K562 (cell line): ENCODE measurements around the gene FBXW8. TPM values are rescaled to one million over a fixed set of nuclear protein-coding genes. Genes with fewer than 3 reads are reported as not detected.

ENCODE experiments used
- ATAC-seq: fragments of 200-7000 bp; cut with Tn5 transposase; 3 replicates; pipeline ENCODE4 v1.9.1; 2020; ENCODE audit warnings: moderate library complexity
- BruUV-seq: library from RNA; stranded (reverse); fragments of 400-500 nt; replicated peaks from 2 replicates; lab custom pipeline; 2021; lab: Mats Ljungman, UMichigan
- CTCF ChIA-PET: fragments of 300-600 bp; formaldehyde crosslinking; extraction: SDS; loops from one replicate; lab custom pipeline; 2021; ENCODE audit warnings: low intra/inter-chr PET ratio; lab: Yijun Ruan, JAX
- POLR2A ChIA-PET: fragments of 300-600, 350-650 bp; sonication (Branson Sonifier 250); formaldehyde crosslinking; extraction: SDS; loops from one replicate; lab custom pipeline; 2021; ENCODE audit warnings: antibody characterized with exemption, inconsistent platforms; lab: Yijun Ruan, JAX
- DNase-seq, 4 experiments: peaks; one replicate each; pipeline versions ENCODE4 v3.0.0 to v3.0.0-alpha.2; 2011 to 2018; ENCODE audit warnings: low spot score in 3 of 4, mixed read lengths in 3 of 4; ENCODE audit errors: extremely low read depth in 1 of 4
- FAIRE-seq: peaks from 2 replicates; lab custom pipeline; 2011; peaks lifted over from hg19 to GRCh38; lab: Jason Lieb, UNC
- H2AFZ ChIP-seq: 2 replicates; pipeline ENCODE4 v1.6.0; 2011; ENCODE audit warnings: low read depth, low read length, control low read depth, inconsistent platforms
- H3K27ac ChIP-seq: fragments of 200-600 bp; 3 replicates; pipeline ENCODE4 v1.8.0; 2011; ENCODE audit warnings: low read depth, mild to moderate bottlenecking, control low read depth, inconsistent platforms, low read length, moderate library complexity, mixed read lengths; ENCODE audit errors: extremely low read depth
- H3K27me3 ChIP-seq, 2 experiments: fragments of 300-600 bp in 1 of 2; 2 replicates in 1 of 2; 3 replicates in 1 of 2; pipeline versions ENCODE4 v1.6.0 to v1.8.0; 2011; ENCODE audit warnings: inconsistent platforms in 2 of 2, low read length in 2 of 2, mild to moderate bottlenecking in 1 of 2, mixed read lengths in 1 of 2, moderate library complexity in 1 of 2; ENCODE audit not compliant: control insufficient read depth in 2 of 2, insufficient read depth in 2 of 2
- H3K36me3 ChIP-seq: fragments of 300-600 bp; 3 replicates; pipeline ENCODE4 v1.8.0; 2011; ENCODE audit warnings: mild to moderate bottlenecking, low read length, inconsistent platforms; ENCODE audit not compliant: control insufficient read depth, insufficient read depth
- H3K4me1 ChIP-seq, 2 experiments: fragments of 200-600 bp in 1 of 2; replicated peaks in 1 of 2; 2 replicates in 1 of 2; 3 replicates in 1 of 2; pipeline versions ENCODE4 v1.5.1 to v1.8.0; 2011; ENCODE audit warnings: inconsistent platforms in 2 of 2, low read length in 2 of 2, mild to moderate bottlenecking in 1 of 2, mixed read lengths in 1 of 2, moderate library complexity in 1 of 2; ENCODE audit not compliant: control insufficient read depth in 2 of 2, insufficient read depth in 2 of 2
- H3K4me2 ChIP-seq: 2 replicates; pipeline ENCODE4 v1.6.1; 2011; ENCODE audit warnings: low read length, control low read depth, inconsistent platforms, mixed read lengths; ENCODE audit not compliant: insufficient read depth
- H3K4me3 ChIP-seq: fragments of 200-600 bp; sonication (generic), shearing (Covaris generic); 2 replicates; pipeline ENCODE4 v1.5.1; 2016; ENCODE audit warnings: control low read depth, inconsistent platforms
- H3K79me2 ChIP-seq: fragments of 200-600 bp; 3 replicates; pipeline ENCODE4 v1.8.0; 2011; ENCODE audit warnings: low read length, inconsistent platforms; ENCODE audit not compliant: control insufficient read depth, insufficient read depth
- H3K9ac ChIP-seq, 2 experiments: 2 replicates each; pipeline versions ENCODE4 v1.6.0 to v1.6.1; 2011; ENCODE audit warnings: low read depth in 2 of 2, low read length in 2 of 2, control low read depth in 1 of 2, inconsistent platforms in 1 of 2, mild to moderate bottlenecking in 1 of 2, mixed read lengths in 1 of 2; ENCODE audit not compliant: insufficient read depth in 1 of 2
- H3K9me1 ChIP-seq: one replicate; pipeline ENCODE4 v1.6.0; 2011; ENCODE audit warnings: inconsistent platforms, mild to moderate bottlenecking, low read length, moderate library complexity; ENCODE audit not compliant: control insufficient read depth, insufficient read depth
- H3K9me3 ChIP-seq: replicated peaks from 2 replicates; pipeline ENCODE4 v1.5.1; 2011; ENCODE audit warnings: low read depth, low read length, inconsistent platforms; ENCODE audit not compliant: control insufficient read depth, insufficient read depth
- H4K20me1 ChIP-seq: replicated peaks from 2 replicates; pipeline ENCODE4 v1.6.1; 2011; ENCODE audit warnings: low read length, inconsistent platforms, mixed read lengths; ENCODE audit not compliant: control insufficient read depth, insufficient read depth
- MAX ChIP-seq: sonication (generic); formaldehyde crosslinking; IDR thresholded peaks from 2 replicates; pipeline ENCODE4 v1.9.0; 2022; ENCODE audit warnings: mild to moderate bottlenecking, missing genetic modification reagents
- RFX5 ChIP-seq: IDR thresholded peaks from 2 replicates; pipeline ENCODE4 v1.6.1; 2011; ENCODE audit warnings: low read depth, mild to moderate bottlenecking, improper control_type of control experiment, low read length
- ZFP91 ChIP-seq: sonication (generic); formaldehyde crosslinking; IDR thresholded peaks from 2 replicates; pipeline ENCODE4 v1.8.0; 2022; ENCODE audit warnings: mild to moderate bottlenecking, missing genetic modification reagents
- ZNF124 ChIP-seq: sonication (generic); formaldehyde crosslinking; IDR thresholded peaks from 2 replicates; pipeline ENCODE4 v1.8.1; 2022; ENCODE audit warnings: missing genetic modification reagents
- WGBS: fragments of 100-300 bp; shearing (Covaris generic); methylation state at CpG from one replicate; pipeline ENCODE4 v1.1.6; 2016; ENCODE audit warnings: low coverage, mixed read lengths; ENCODE audit not compliant: insufficient coverage; ENCODE audit errors: missing lambda C conversion rate; 5-methylcytosine and 5-hydroxymethylcytosine counted together
- in situ Hi-C: fragments of 300-500 bp; cut with MboI; formaldehyde crosslinking; loops from 4 replicates; pipeline ENCODE4 v1.15.0; 2018; ENCODE audit warnings: inconsistent platforms, mixed read lengths
- intact Hi-C: fragments of 100-400 bp; cut with micrococcal nuclease; formaldehyde crosslinking; loops from 2 replicates; pipeline ENCODE4 v1.14.2; 2022
- polyA plus RNA-seq, 8 experiments: library from polyadenylated mRNA; depleted of rRNA in 4 of 8; stranded (reverse) in 5 of 8; unstranded in 3 of 8; fragments of >200 nt; fragmentation: Nextera tagmentation in 2 of 8; fragmentation: Illumina TruSeq in 1 of 8; extraction: Ambion mirVana in 2 of 8; extraction: Trizol in 1 of 8; gene quantifications; 2 replicates each; pipeline versions ENCODE4 v1.2.1 to v1.2.3, GENCODE V29; 2011 to 2014; ENCODE audit warnings: inconsistent platforms in 1 of 8, missing spikeins in 1 of 8
- total RNA-seq, 7 experiments: library from RNA; depleted of rRNA in 6 of 7; stranded (reverse); fragments of >200 nt in 6 of 7; fragmentation: Illumina TruSeq in 2 of 7; extraction: Trizol in 2 of 7; gene quantifications; 2 replicates each; pipeline versions ENCODE4 v1.2.1 to v1.2.3, GENCODE V29; 2011 to 2021; ENCODE audit warnings: low replicate concordance in 1 of 7

Gene FBXW8
- total and polyA plus RNA-seq, 9 of the 15 experiments (the other 6 are each of a cell fraction or from before 2014, with no cell fraction given) = 0.58 to 8.3 (median 4.4) TPM

- TF ChIP-seq MAX (CRISPR knock-in tag) = no peak
- TF ChIP-seq, all 486 proteins: peak for 0
Observed at GRCh38 chr12:117079487-117079886, 168.7 kb downstream of the FBXW8 start (continued).

- H3K27ac ChIP-seq = no peak overlapping the region
- H3K79me2 ChIP-seq = no peaks in the 10 kb centered on the region
- TF ChIP-seq ZNF124 (no peak), ZFP91 (CRISPR knock-in tag) (no peak), RFX5 (peak; percentile 80; the same call in 1 of the 2 replicates)
- WGBS = 53% methylated on average over 3 of the region's 6 CpGs
- ATAC-seq (no peak), DNase-seq (no peak), FAIRE-seq (no peak)
- no peaks in the 10 kb centered on the region for H3K9me3 ChIP-seq
- no peaks in the 10 kb centered on the region for H3K27me3 ChIP-seq
- H2AFZ ChIP-seq = no peak overlapping the region
- H3K4me1 ChIP-seq = peaks cover 0 to 17% of the 10 kb centered on the region in 2 experiments; a peak in 4 of 5 replicates
- no peaks in the 10 kb centered on the region for H3K9me1 ChIP-seq
- BruUV-seq = no TSS peak
- H4K20me1 ChIP-seq = 0 out of 2 replicates have a peak, but pooled peaks cover 5% of the 10 kb centered on the region
- CTCF ChIA-PET = no interaction called here
- in situ Hi-C loops (no loop called here), intact Hi-C loops (no loop called here)
- peaks cover 6% of the 10 kb centered on the region; the same call in 1 of the 3 replicates for H3K36me3 ChIP-seq
- H3K4me2 ChIP-seq = no peak overlapping the region
- no peak overlapping the region for H3K9ac ChIP-seq
- no peak overlapping the region for H3K4me3 ChIP-seq
- POLR2A ChIA-PET = no interaction called here
Observed at GRCh38 chr12:117080661-117081144, 170.0 kb downstream of the FBXW8 start.

Other genes with a start within 250 kb of the FBXW8 start
- 11.9 and 15.2 TPM in 2 replicates for gene SPRING1, start 172.9 kb upstream of the FBXW8 start, total RNA-seq (2014; rRNA removed)
- 7.0 and 7.9 TPM in 2 replicates for gene SPRING1, start 172.9 kb upstream of the FBXW8 start, total RNA-seq (2014; rRNA removed; fragmentation: Illumina TruSeq; extraction: Trizol)
- gene SPRING1, start 172.9 kb upstream of the FBXW8 start, total RNA-seq (2015; rRNA removed; fragmentation: Illumina TruSeq; extraction: Trizol) = 8.8 and 8.9 TPM in 2 replicates
- gene SPRING1, start 172.9 kb upstream of the FBXW8 start, total RNA-seq (2021) = 19.1 and 20.0 TPM in 2 replicates
- 8.0 TPM in 2 replicates for gene SPRING1, start 172.9 kb upstream of the FBXW8 start, polyA plus RNA-seq (2011; rRNA removed)
- gene SPRING1, start 172.9 kb upstream of the FBXW8 start, polyA plus RNA-seq (2014; fragmentation: Illumina TruSeq; extraction: Trizol) = 8.0 and 11.1 TPM in 2 replicates
- gene SPRING1, start 172.9 kb upstream of the FBXW8 start, polyA plus RNA-seq (2014; fragmentation: Nextera tagmentation; extraction: Ambion mirVana) = 1 to 10 TPM; 1.1 to 1.9 TPM
- gene SPRING1, start 172.9 kb upstream of the FBXW8 start, polyA plus RNA-seq (2014; rRNA removed) = 6.3 and 9.1 TPM in 2 replicates
- gene RNFT2, start 172.6 kb upstream of the FBXW8 start, total RNA-seq (2014; rRNA removed) = 7.9 and 9.8 TPM in 2 replicates
- gene RNFT2, start 172.6 kb upstream of the FBXW8 start, total RNA-seq (2014; rRNA removed; fragmentation: Illumina TruSeq; extraction: Trizol) = 9.5 and 10.5 TPM in 2 replicates
- gene RNFT2, start 172.6 kb upstream of the FBXW8 start, total RNA-seq (2015; rRNA removed; fragmentation: Illumina TruSeq; extraction: Trizol) = 11.3 and 12.0 TPM in 2 replicates
- gene RNFT2, start 172.6 kb upstream of the FBXW8 start, total RNA-seq (2021) = 23.5 and 26.3 TPM in 2 replicates
- 8.5 and 14.1 TPM in 2 replicates for gene RNFT2, start 172.6 kb upstream of the FBXW8 start, polyA plus RNA-seq (2011; rRNA removed)
- 3.5 and 3.6 TPM in 2 replicates for gene RNFT2, start 172.6 kb upstream of the FBXW8 start, polyA plus RNA-seq (2014; fragmentation: Illumina TruSeq; extraction: Trizol)
- 10 to 100 TPM in 1 of 2 experiments, 1 to 10 TPM in 1; 7.1 to 17.3 TPM for gene RNFT2, start 172.6 kb upstream of the FBXW8 start, polyA plus RNA-seq (2014; fragmentation: Nextera tagmentation; extraction: Ambion mirVana)
- 10.0 and 11.9 TPM in 2 replicates for gene RNFT2, start 172.6 kb upstream of the FBXW8 start, polyA plus RNA-seq (2014; rRNA removed)
- 0.05 TPM in 1 of 2 replicates, not detected in the other for gene HRK, start 29.5 kb upstream of the FBXW8 start, total RNA-seq (2014; rRNA removed)
- 0.04 TPM in 1 of 2 replicates, not detected in the other for gene HRK, start 29.5 kb upstream of the FBXW8 start, total RNA-seq (2014; rRNA removed; fragmentation: Illumina TruSeq; extraction: Trizol)
- gene HRK, start 29.5 kb upstream of the FBXW8 start, total RNA-seq (2015; rRNA removed; fragmentation: Illumina TruSeq; extraction: Trizol) = not detected in 2 replicates
- gene HRK, start 29.5 kb upstream of the FBXW8 start, total RNA-seq (2021) = not detected in 2 replicates
- 0.04 TPM in 1 of 2 replicates, not detected in the other for gene HRK, start 29.5 kb upstream of the FBXW8 start, polyA plus RNA-seq (2011; rRNA removed)
- gene HRK, start 29.5 kb upstream of the FBXW8 start, polyA plus RNA-seq (2014; fragmentation: Illumina TruSeq; extraction: Trizol) = not detected in 2 replicates
- gene HRK, start 29.5 kb upstream of the FBXW8 start, polyA plus RNA-seq (2014; fragmentation: Nextera tagmentation; extraction: Ambion mirVana) = not detected
- 0.01 TPM in 1 of 2 replicates, not detected in the other for gene HRK, start 29.5 kb upstream of the FBXW8 start, polyA plus RNA-seq (2014; rRNA removed)
- 25.2 and 30.4 TPM in 2 replicates for gene TESC, start 188.5 kb downstream of the FBXW8 start, total RNA-seq (2014; rRNA removed)
- gene TESC, start 188.5 kb downstream of the FBXW8 start, total RNA-seq (2014; rRNA removed; fragmentation: Illumina TruSeq; extraction: Trizol) = 11.5 and 13.4 TPM in 2 replicates
- gene TESC, start 188.5 kb downstream of the FBXW8 start, total RNA-seq (2015; rRNA removed; fragmentation: Illumina TruSeq; extraction: Trizol) = 11.6 and 12.6 TPM in 2 replicates
- 28.9 and 31.6 TPM in 2 replicates for gene TESC, start 188.5 kb downstream of the FBXW8 start, total RNA-seq (2021)
- 21.7 and 25.3 TPM in 2 replicates for gene TESC, start 188.5 kb downstream of the FBXW8 start, polyA plus RNA-seq (2011; rRNA removed)
- gene TESC, start 188.5 kb downstream of the FBXW8 start, polyA plus RNA-seq (2014; fragmentation: Illumina TruSeq; extraction: Trizol) = 17.8 and 20.7 TPM in 2 replicates
- gene TESC, start 188.5 kb downstream of the FBXW8 start, polyA plus RNA-seq (2014; fragmentation: Nextera tagmentation; extraction: Ambion mirVana) = 1 to 10 TPM in 1 of 2 experiments, under 1 TPM in 1; 0.96 to 2.0 TPM
- 31.8 and 32.9 TPM in 2 replicates for gene TESC, start 188.5 kb downstream of the FBXW8 start, polyA plus RNA-seq (2014; rRNA removed)